Tibial artery (tissue), 4 donors: ENCODE data around the gene VSTM2L.

Experiments
- DNase-seq, 2 donors: peaks; one replicate each; pipeline ENCODE4 v3.0.0-alpha.2; 2019
- H3K27ac ChIP-seq, 2 donors: fragments of 200-600 bp; sonication (generic) in 1 of 2; 1 replicate in 1 of 2; 2 replicates in 1 of 2; pipeline ENCODE4 v1.5.1; 2018 to 2019; ENCODE audit warnings: mild to moderate bottlenecking in 1 of 2
- H3K27me3 ChIP-seq, 2 donors: fragments of 200-600 bp; sonication (generic) in 1 of 2; one replicate each; pipeline versions ENCODE4 v1.5.1 to v1.6.0; 2016 to 2019
- H3K36me3 ChIP-seq, 3 donors: fragments of 200-600 bp; sonication (generic) in 2 of 3; one replicate each; pipeline ENCODE4 v1.5.1; 2016 to 2019; ENCODE audit warnings: mild to moderate bottlenecking in 2 of 3
- H3K4me1 ChIP-seq, 4 donors: fragments of 200-600 bp; sonication (generic) in 2 of 4; 1 replicate in 3 of 4; 2 replicates in 1 of 4; pipeline ENCODE4 v1.5.1; 2016 to 2019
- H3K4me3 ChIP-seq, 2 donors: fragments of 200-600 bp; sonication (generic) in 1 of 2; 1 replicate in 1 of 2; 2 replicates in 1 of 2; pipeline ENCODE4 v1.5.1; 2018 to 2019; ENCODE audit warnings: mild to moderate bottlenecking in 2 of 2
- H3K9me3 ChIP-seq, 3 donors: fragments of 200-600 bp; sonication (generic) in 1 of 3; one replicate each; pipeline ENCODE4 v1.5.1; 2016 to 2019
- intact Hi-C: fragments of 100-400 bp; cut with DNase I; formaldehyde crosslinking; loops from one replicate; pipeline ENCODE4 v1.15.0; 2023; ENCODE audit warnings: low total_unique reads
- TF ChIP-seq, protein P1 (sequence below), 2 experiments: fragments of 200-600 bp in 1 of 2; fragments of 450-650 bp in 1 of 2; IDR thresholded peaks; one replicate each; pipeline ENCODE4 v1.5.1; 2017 to 2019; ENCODE audit warnings: antibody characterized with exemption in 2 of 2, mild to moderate bottlenecking in 1 of 2, moderate library complexity in 1 of 2

The VSTM2L gene

DNA sequence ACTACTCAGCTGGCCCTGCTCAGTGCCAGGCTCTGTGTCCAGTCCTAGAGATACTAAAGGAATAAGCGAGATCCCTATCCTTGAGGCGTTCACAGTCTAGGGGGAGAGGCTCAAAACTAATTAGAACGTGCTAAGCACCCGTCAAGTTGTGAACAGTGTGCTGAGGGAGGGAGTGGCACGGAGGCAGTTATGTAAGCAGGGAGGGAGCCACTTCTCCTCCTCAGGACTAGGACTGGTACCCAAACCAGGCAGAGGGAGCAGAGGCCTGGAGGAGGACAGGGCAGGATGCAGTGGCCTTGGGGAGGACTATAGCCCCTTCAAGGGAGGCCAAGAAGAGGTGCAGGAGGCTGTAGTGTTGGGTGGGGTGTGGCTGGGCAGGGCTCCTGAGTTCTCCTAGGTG, 39.6 kb upstream of the VSTM2L start:
- H3K9me3 ChIP-seq, result no peaks in the 10 kb centered on the region
- H3K4me1 ChIP-seq, result no peaks in the 10 kb centered on the region
- intact Hi-C loops, result no loop called here
- DNase-seq, result peak in 1 of 2 donors; percentile 44
- TF ChIP-seq, protein P1, sequence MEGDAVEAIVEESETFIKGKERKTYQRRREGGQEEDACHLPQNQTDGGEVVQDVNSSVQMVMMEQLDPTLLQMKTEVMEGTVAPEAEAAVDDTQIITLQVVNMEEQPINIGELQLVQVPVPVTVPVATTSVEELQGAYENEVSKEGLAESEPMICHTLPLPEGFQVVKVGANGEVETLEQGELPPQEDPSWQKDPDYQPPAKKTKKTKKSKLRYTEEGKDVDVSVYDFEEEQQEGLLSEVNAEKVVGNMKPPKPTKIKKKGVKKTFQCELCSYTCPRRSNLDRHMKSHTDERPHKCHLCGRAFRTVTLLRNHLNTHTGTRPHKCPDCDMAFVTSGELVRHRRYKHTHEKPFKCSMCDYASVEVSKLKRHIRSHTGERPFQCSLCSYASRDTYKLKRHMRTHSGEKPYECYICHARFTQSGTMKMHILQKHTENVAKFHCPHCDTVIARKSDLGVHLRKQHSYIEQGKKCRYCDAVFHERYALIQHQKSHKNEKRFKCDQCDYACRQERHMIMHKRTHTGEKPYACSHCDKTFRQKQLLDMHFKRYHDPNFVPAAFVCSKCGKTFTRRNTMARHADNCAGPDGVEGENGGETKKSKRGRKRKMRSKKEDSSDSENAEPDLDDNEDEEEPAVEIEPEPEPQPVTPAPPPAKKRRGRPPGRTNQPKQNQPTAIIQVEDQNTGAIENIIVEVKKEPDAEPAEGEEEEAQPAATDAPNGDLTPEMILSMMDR (IDR thresholded peaks at IDR 0.05), result no peak
- peaks cover 20 to 87% (median 30%) of the 10 kb centered on the region in 3 donors for H3K36me3 ChIP-seq
- H3K27me3 ChIP-seq, result no peaks in the 10 kb centered on the region
- H3K27ac ChIP-seq, result no peak overlapping the region
- no peak overlapping the region for H3K4me3 ChIP-seq

DNA sequence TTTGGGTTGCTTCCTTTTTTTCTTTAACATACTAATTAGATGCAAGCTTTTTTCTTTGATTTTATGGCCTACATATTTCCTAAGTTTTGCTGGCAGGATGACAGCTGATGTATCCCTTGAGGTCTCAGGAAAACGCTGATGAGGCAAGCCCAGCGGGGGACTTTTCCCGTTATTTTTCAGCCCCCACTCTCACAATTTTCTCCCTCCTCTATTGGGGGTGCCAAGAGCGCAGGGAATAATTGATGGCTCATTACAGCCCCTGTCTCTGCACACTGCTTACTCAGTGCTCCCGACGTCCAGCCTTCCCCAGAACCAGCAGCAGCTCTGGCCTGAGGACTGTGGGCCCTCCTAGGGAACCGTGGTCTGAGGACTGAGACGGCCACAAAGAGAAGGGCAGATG, 38.6 kb upstream of the VSTM2L start:
- no peak overlapping the region for H3K4me3 ChIP-seq
- H3K4me1 ChIP-seq, result no peaks in the 10 kb centered on the region
- H3K9me3 ChIP-seq, result no peaks in the 10 kb centered on the region
- no peaks in the 10 kb centered on the region for H3K27me3 ChIP-seq
- DNase-seq, result no peak
- H3K36me3 ChIP-seq, result peaks cover 20 to 90% (median 31%) of the 10 kb centered on the region in 3 donors
- no peak overlapping the region for H3K27ac ChIP-seq
- intact Hi-C loops, result no loop called here
- TF ChIP-seq, protein P1 (IDR thresholded peaks at IDR 0.05), result no peak

DNA sequence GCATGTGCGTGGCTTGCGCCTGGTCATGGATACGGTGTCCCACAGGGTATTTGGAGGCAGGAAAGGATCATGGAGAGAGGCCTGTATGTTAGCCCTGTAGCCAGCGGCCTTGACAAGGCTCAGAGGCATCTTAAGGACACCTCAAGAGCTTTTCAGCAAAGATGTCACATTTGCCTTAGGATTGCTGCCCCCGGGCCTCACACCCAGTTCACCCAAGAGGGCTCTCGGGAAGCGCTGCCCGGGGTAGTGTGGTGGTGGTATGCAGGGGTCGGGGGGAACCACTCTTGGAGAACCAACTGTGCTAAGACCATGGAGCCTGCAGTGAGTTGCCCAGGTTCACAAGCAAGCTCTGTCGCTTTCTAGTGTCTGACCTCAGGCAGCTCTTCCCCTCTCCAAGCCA, 36.9 kb upstream of the VSTM2L start:
- TF ChIP-seq, protein P1 (IDR thresholded peaks at IDR 0.05), result no peak
- Histone ChIP-seq H3K27me3 (no peaks in the 10 kb centered on the region), H3K9me3 (no peaks in the 10 kb centered on the region), H3K4me1 (no peaks in the 10 kb centered on the region), H3K4me3 (no peak overlapping the region), H3K36me3 (peaks cover 21 to 88% (median 37%) of the 10 kb centered on the region in 3 donors), H3K27ac (no peak overlapping the region)
- intact Hi-C loops, result no loop called here
- peak in 1 of 2 donors; percentile 44 for DNase-seq

DNA sequence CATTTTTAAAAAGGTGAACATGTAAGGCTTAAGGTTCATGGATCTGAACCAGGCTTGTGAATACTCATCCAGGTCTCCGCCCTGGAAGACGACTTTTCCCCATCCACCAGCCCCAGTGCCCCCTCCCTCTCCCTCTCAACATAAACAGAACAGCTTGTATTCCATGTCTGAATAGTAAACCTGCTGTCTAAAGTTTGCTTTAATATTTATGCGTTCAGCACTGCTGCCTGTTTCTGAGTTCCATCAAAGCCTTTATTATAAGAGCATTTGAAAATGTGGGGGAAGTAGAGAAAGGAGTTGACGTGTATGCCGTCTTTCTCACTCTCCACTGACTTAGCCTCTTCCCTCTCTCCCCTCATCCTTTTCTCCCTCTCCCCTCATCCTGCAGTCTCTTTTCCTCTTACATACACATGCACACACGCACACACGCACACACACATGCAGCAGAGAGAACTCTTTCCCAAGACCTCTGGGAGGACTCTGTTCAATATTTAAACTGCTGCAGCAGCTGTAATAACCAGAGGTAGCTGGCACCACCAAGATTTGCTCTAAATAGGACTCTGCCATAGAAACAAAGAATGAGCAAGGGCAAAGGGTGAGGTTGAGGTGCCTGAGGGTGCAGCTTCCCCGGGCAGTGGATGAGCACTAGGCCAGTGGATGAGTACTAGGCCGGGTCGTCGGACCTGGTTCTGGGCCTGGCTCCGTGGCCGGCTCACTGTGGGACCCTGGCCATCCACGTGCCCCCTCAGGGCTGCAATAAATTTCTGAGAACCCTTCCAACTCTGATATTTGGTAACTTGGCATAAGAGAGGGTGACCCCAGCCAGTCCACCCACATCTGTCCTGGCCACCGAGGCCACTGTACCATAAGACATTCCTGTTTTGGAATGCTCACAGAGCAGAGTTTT, 35.4 kb upstream of the VSTM2L start:
- H3K27me3 ChIP-seq, result no peaks in the 10 kb centered on the region
- no peak for DNase-seq
- no peak overlapping the region for H3K4me3 ChIP-seq
- H3K27ac ChIP-seq, result no peak overlapping the region
- TF ChIP-seq, protein P1 (IDR thresholded peaks at IDR 0.05), result no peak
- peaks cover 24 to 88% (median 46%) of the 10 kb centered on the region in 3 donors for H3K36me3 ChIP-seq
- intact Hi-C loops, result no loop called here
- H3K4me1 ChIP-seq, result no peaks in the 10 kb centered on the region
- no peaks in the 10 kb centered on the region for H3K9me3 ChIP-seq

DNA sequence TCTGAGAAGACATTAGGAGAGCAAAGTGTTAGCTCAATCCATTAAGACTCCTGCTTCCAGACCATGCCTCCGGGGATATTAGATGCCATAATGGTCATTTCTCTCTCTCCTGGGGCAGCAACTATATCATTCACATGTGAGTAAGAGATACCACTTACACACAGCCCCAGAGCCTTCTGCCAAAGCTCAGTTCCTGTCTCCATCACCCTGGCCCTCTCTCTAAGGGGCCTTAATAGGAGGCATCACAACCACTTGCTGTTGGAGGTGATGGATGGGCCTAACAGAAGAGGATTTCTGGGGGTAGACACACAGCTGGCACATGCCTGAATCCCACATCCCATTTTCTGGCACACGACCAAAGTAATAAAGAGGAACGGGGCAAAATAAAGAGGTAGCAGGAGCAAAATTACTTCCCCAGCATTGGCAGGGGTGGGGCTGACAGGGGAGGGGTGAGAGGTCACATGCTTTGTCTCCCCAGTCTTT, 34.0 kb upstream of the VSTM2L start:
- intact Hi-C loops, result no loop called here
- H3K9me3 ChIP-seq, result no peaks in the 10 kb centered on the region
- no peaks in the 10 kb centered on the region for H3K27me3 ChIP-seq
- H3K27ac ChIP-seq, result no peak overlapping the region
- no peak for DNase-seq
- TF ChIP-seq, protein P1 (IDR thresholded peaks at IDR 0.05), result no peak
- no peak overlapping the region for H3K4me3 ChIP-seq
- H3K36me3 ChIP-seq, result peaks cover 27 to 88% (median 52%) of the 10 kb centered on the region in 3 donors
- no peaks in the 10 kb centered on the region for H3K4me1 ChIP-seq
